ENCODE data around the gene PTPRF. TPM values are rescaled to one million over a fixed set of nuclear protein-coding genes. Genes with fewer than 3 reads are reported as not detected.
"Not testable (repeated sequence)": the region's sequence is repeated elsewhere in the genome, so short reads cannot be mapped to it uniquely, and the experiment has no call there.

The PTPRF gene
- total and polyA plus RNA-seq, 3 experiments from 2014 or later: 0.39 to 0.47 TPM; not detected in 1

GRCh38 chr1:43548285-43549271 lies 17.9 kb downstream of the PTPRF start:
- no peak overlapping the region for H3K4me3 Mint-ChIP-seq
- no peaks in the 10 kb centered on the region for H3K9me3 Mint-ChIP-seq
- H3K27ac ChIP-seq (ENCODE audit: low read depth, low read length): no peak overlapping the region
- ChIA-PET POLR2A (no interaction called here), CTCF (no interaction called here)
- H3K27me3 Mint-ChIP-seq: peaks cover 10 to 24% of the 10 kb centered on the region in 2 donors
- H3K9me3 ChIP-seq (ENCODE audit: low read length): no peaks in the 10 kb centered on the region
- no peaks in the 10 kb centered on the region for H3K4me1 ChIP-seq (ENCODE audit: insufficient read depth, low read length)
- DNase-seq: no peak
- no peaks in the 10 kb centered on the region for H3K36me3 ChIP-seq (ENCODE audit: insufficient read depth, low read length)
- H3K27ac Mint-ChIP-seq: peak overlapping the region in 1 of 8 donors; percentile 68
- H3K36me3 Mint-ChIP-seq: no peaks in the 10 kb centered on the region
- H3K4me3 ChIP-seq (ENCODE audit: low read length): no peak overlapping the region
- H3K4me1 Mint-ChIP-seq: peaks cover 4 to 7% (median 4%) of the 10 kb centered on the region in 3 donors
- no peaks in the 10 kb centered on the region for H3K27me3 ChIP-seq (ENCODE audit: insufficient read depth, low read length, poor library complexity, severe bottlenecking)

GRCh38 chr1:43549394-43549793 lies 18.7 kb downstream of the PTPRF start:
- peaks cover 10 to 30% of the 10 kb centered on the region in 2 donors for H3K27me3 Mint-ChIP-seq
- H3K9me3 Mint-ChIP-seq; H3K4me1 Mint-ChIP-seq; POLR2A ChIA-PET; H3K27ac ChIP-seq (ENCODE audit: low read depth, low read length); H3K9me3 ChIP-seq (ENCODE audit: low read length); H3K4me3 ChIP-seq (ENCODE audit: low read length); H3K4me1 ChIP-seq (ENCODE audit: insufficient read depth, low read length); DNase-seq; H3K36me3 Mint-ChIP-seq; H3K36me3 ChIP-seq (ENCODE audit: insufficient read depth, low read length); H3K27me3 ChIP-seq (ENCODE audit: insufficient read depth, low read length, poor library complexity, severe bottlenecking); H3K27ac Mint-ChIP-seq; CTCF ChIA-PET: not testable (repeated sequence)
- H3K4me3 Mint-ChIP-seq: peak overlapping the region in 4 of 7 donors; percentile 15 to 53 (median 51)

GRCh38 chr1:43549921-43550597 lies 19.4 kb downstream of the PTPRF start:
- Mint-ChIP-seq H3K27me3 (peaks cover 10 to 30% of the 10 kb centered on the region in 2 donors), H3K9me3 (no peaks in the 10 kb centered on the region), H3K36me3 (no peaks in the 10 kb centered on the region), H3K4me3 (peak overlapping the region in 6 of 7 donors; percentile 1 to 71 (median 40)), H3K27ac (peak overlapping the region in 2 of 8 donors; percentile 23 to 52), H3K4me1 (peaks cover 4 to 8% (median 7%) of the 10 kb centered on the region in 3 donors)
- H3K36me3 ChIP-seq (ENCODE audit: insufficient read depth, low read length): no peaks in the 10 kb centered on the region
- no peaks in the 10 kb centered on the region for H3K27me3 ChIP-seq (ENCODE audit: insufficient read depth, low read length, poor library complexity, severe bottlenecking)
- DNase-seq: no peak
- H3K4me1 ChIP-seq (ENCODE audit: insufficient read depth, low read length): no peaks in the 10 kb centered on the region
- H3K9me3 ChIP-seq (ENCODE audit: low read length): no peaks in the 10 kb centered on the region
- H3K27ac ChIP-seq (ENCODE audit: low read depth, low read length): no peak overlapping the region
- ChIA-PET CTCF (no interaction called here), POLR2A (no interaction called here)
- H3K4me3 ChIP-seq (ENCODE audit: low read length): no peak overlapping the region

- ChIA-PET POLR2A (no interaction called here), CTCF (no interaction called here)
- H3K36me3 Mint-ChIP-seq: no peaks in the 10 kb centered on the region
- H3K4me3 Mint-ChIP-seq: peak overlapping the region in 6 of 7 donors; percentile 1 to 71 (median 40)
- no peak overlapping the region for H3K27ac ChIP-seq (ENCODE audit: low read depth, low read length)
- no peaks in the 10 kb centered on the region for H3K9me3 ChIP-seq (ENCODE audit: low read length)
- H3K27ac Mint-ChIP-seq: peak overlapping the region in 1 of 8 donors; percentile 52
- no peaks in the 10 kb centered on the region for H3K36me3 ChIP-seq (ENCODE audit: insufficient read depth, low read length)
- H3K4me3 ChIP-seq (ENCODE audit: low read length): no peak overlapping the region
- no peaks in the 10 kb centered on the region for H3K27me3 ChIP-seq (ENCODE audit: insufficient read depth, low read length, poor library complexity, severe bottlenecking)
- H3K27me3 Mint-ChIP-seq: peaks cover 10 to 28% of the 10 kb centered on the region in 2 donors
- no peak for DNase-seq
- no peaks in the 10 kb centered on the region for H3K4me1 ChIP-seq (ENCODE audit: insufficient read depth, low read length)
- H3K9me3 Mint-ChIP-seq: no peaks in the 10 kb centered on the region
- H3K4me1 Mint-ChIP-seq: peaks cover 4 to 8% (median 7%) of the 10 kb centered on the region in 3 donors
Measured at GRCh38 chr1:43550598-43551246, 20.0 kb downstream of the PTPRF start.

GRCh38 chr1:43551396-43551888 lies 20.8 kb downstream of the PTPRF start:
- Histone ChIP-seq H3K4me3 (ENCODE audit: low read length) (no peak overlapping the region), H3K4me1 (ENCODE audit: insufficient read depth, low read length) (no peaks in the 10 kb centered on the region), H3K27me3 (ENCODE audit: insufficient read depth, low read length, poor library complexity, severe bottlenecking) (no peaks in the 10 kb centered on the region), H3K27ac (ENCODE audit: low read depth, low read length) (no peak overlapping the region), H3K9me3 (ENCODE audit: low read length) (no peaks in the 10 kb centered on the region), H3K36me3 (ENCODE audit: insufficient read depth, low read length) (no peaks in the 10 kb centered on the region)
- Mint-ChIP-seq H3K4me3 (no peak overlapping the region), H3K9me3 (no peaks in the 10 kb centered on the region), H3K27me3 (peaks cover 10 to 29% of the 10 kb centered on the region in 2 donors), H3K4me1 (peaks cover 4 to 8% (median 7%) of the 10 kb centered on the region in 3 donors), H3K36me3 (no peaks in the 10 kb centered on the region), H3K27ac (no peak overlapping the region)
- DNase-seq: no peak
- ChIA-PET POLR2A (no interaction called here), CTCF (no interaction called here)

GRCh38 chr1:43552059-43552742 lies 21.5 kb downstream of the PTPRF start:
- Mint-ChIP-seq H3K27me3 (peaks cover 10 to 24% of the 10 kb centered on the region in 2 donors), H3K4me1 (peaks cover 4 to 8% (median 7%) of the 10 kb centered on the region in 3 donors), H3K36me3 (no peaks in the 10 kb centered on the region), H3K27ac (peak overlapping the region in 1 of 8 donors; percentile 64), H3K9me3 (no peaks in the 10 kb centered on the region), H3K4me3 (peak overlapping the region in 1 of 7 donors; percentile 49)
- no peaks in the 10 kb centered on the region for H3K36me3 ChIP-seq (ENCODE audit: insufficient read depth, low read length)
- no peaks in the 10 kb centered on the region for H3K9me3 ChIP-seq (ENCODE audit: low read length)
- H3K27ac ChIP-seq (ENCODE audit: low read depth, low read length): no peak overlapping the region
- ChIA-PET CTCF (no interaction called here), POLR2A (no interaction called here)
- H3K4me3 ChIP-seq (ENCODE audit: low read length): no peak overlapping the region
- H3K4me1 ChIP-seq (ENCODE audit: insufficient read depth, low read length): no peaks in the 10 kb centered on the region
- H3K27me3 ChIP-seq (ENCODE audit: insufficient read depth, low read length, poor library complexity, severe bottlenecking): no peaks in the 10 kb centered on the region
- no peak for DNase-seq

GRCh38 chr1:43552813-43553212 lies 22.1 kb downstream of the PTPRF start:
- H3K4me1 ChIP-seq (ENCODE audit: insufficient read depth, low read length): no peaks in the 10 kb centered on the region
- H3K27me3 ChIP-seq (ENCODE audit: insufficient read depth, low read length, poor library complexity, severe bottlenecking): no peaks in the 10 kb centered on the region
- H3K27ac Mint-ChIP-seq: no peak overlapping the region
- ChIA-PET CTCF (no interaction called here), POLR2A (no interaction called here)
- no peaks in the 10 kb centered on the region for H3K36me3 ChIP-seq (ENCODE audit: insufficient read depth, low read length)
- H3K36me3 Mint-ChIP-seq: no peaks in the 10 kb centered on the region
- no peak overlapping the region for H3K4me3 Mint-ChIP-seq
- no peak overlapping the region for H3K27ac ChIP-seq (ENCODE audit: low read depth, low read length)
- H3K4me1 Mint-ChIP-seq: peaks cover 4 to 8% (median 7%) of the 10 kb centered on the region in 3 donors
- H3K9me3 ChIP-seq (ENCODE audit: low read length): no peaks in the 10 kb centered on the region
- H3K27me3 Mint-ChIP-seq: peaks cover 10 to 18% of the 10 kb centered on the region in 2 donors
- H3K4me3 ChIP-seq (ENCODE audit: low read length): no peak overlapping the region
- no peak for DNase-seq
- no peaks in the 10 kb centered on the region for H3K9me3 Mint-ChIP-seq
